ENCODE measurements around the gene APOD.
"Not testable (repeated sequence)": the region's sequence is repeated elsewhere in the genome, so short reads cannot be mapped to it uniquely, and the experiment has no call there.

Gene APOD

DNA sequence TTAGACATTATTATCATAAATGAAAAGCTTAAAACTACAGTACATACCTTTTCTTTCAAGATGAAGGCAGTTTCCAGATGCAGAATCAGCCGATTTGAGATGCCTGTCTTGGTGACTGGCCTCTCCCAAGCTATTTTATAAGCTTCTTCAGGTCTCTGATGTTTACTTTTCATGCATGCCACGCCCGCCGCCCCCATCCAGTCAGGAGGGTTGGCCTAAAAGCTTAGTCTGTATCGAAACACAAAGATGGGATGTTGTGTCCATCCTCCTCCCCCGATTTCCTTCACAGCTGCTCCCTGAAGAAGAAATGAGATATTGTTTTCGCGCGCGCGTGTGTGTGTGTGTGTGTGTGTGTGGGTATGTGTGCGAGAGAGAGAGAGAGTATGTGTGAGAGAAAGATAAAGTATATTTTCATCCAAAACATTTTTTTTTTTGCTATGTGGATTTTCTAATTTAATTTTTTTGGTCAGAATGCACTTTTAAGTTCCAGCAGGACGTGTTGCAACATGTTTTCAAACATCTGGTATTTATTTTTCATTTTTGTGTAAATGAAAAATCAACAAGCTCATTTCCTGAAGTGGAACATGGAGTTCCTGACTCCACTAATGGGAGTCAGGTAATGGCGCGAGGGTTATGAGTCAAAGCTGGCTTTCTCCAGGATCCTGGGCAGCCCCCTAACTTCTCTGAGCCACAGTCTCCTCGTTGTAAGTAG, at the start of gene APOD:
Gene APOD, minus strand, starts transcription at position 110 of the 712 bp plus-strand sequence. CDS start 4,479 bp downstream, outside the sequence.
- no peak for DNase-seq (ENCODE audit: low read depth in 1 of 2, low spot score in 1 of 2)

GRCh38 chr3:195633351-195633750, 49.6 kb upstream of the APOD start:
- DNase-seq (ENCODE audit: low read depth in 1 of 2, low spot score in 1 of 2) = not testable (repeated sequence)

- DNase-seq (ENCODE audit: low read depth in 1 of 2, low spot score in 1 of 2) = not testable (repeated sequence)
Observed at GRCh38 chr3:195632501-195633185, 48.9 kb upstream of the APOD start.

DNA sequence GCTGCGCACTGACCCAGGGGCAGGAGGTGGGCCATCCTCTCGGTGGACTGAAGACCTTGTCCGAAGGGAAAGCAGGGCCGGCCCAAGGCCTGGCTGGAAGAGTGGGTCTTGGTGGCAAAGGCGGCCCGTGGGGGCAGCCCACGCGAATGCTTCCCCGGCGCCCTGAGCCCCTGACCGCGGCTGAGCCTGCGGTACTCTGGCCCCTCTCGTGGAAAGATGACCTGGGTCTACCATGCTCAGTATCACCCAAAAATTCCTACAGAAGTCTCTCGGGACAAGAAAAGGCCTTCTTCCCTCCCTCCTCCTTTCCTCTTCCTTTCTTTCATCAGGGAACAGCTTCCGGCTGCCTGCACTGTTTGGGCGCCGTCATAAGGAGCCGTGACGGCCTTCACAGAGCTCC, 48.3 kb upstream of the APOD start:
- not testable (repeated sequence) for DNase-seq (ENCODE audit: low read depth in 1 of 2, low spot score in 1 of 2)

DNA sequence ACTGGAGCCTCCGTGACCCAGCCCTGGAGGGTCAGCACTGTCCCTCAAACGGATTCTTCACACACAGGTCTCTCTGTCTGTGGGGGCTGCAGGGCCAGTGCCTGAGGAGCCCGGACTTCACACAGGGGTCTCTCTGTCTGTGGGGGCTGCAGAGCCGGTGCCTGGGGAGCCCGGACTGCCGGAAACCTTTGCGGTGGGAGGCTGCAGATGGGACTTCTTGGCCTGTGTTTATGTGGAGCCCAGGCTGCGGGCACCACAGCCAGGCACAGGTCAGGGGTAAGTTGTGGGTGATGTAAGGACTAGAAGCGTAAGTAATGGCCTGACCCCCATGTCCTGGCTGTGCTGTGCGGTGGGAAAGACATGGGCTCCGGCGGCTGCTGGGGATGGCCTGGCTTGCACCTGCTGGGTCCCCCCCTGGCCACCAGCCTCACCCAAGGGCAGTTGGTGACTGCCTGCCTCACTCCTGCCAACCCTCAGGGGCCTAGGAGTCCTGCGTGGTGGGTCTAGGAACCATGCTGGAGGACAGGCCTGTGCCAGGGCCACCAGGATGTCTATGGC, 47.3 kb upstream of the APOD start:
- DNase-seq (ENCODE audit: low read depth in 1 of 2, low spot score in 1 of 2) = not testable (repeated sequence)

DNA sequence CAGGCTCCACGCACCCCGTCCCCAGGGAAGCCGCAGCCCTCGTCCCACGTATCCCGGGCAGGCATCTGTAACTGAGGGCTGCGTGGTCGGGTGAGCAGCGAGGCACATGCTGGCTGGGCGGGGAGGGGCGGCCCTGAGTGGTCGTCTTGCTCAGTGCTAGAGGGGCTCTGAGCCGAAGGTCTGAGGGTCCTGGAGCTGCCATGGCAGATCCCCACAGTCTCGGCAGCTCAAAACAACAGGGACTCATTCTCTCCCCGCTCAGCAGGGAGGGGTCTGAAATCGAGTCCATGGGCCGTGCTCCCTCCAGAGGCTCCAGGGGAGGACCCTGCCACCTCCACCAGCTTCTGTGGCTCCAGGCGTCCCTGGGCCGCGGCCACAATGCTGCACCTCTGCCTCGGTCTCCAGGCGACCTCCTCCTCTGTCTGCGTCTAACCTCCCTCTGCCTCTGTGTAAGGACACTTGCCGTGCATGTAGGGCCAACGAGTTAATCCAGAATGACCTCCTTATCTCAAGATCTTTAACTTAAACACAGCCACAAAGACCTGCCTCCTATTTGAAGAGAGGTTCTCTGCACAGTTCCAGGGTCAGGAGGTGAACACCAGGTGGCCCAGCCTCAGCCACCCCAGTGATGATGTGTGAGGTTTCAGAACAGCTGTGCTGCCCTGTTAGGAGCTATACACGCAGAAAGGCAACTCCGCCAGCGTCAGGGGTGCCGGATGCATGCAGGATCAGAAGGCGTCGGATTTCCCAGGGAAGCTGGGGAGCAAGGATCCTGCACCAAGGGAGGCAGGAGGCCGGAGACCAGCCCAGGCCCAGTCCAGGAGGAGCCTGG, 46.6 kb upstream of the APOD start:
- DNase-seq (ENCODE audit: low read depth in 1 of 2, low spot score in 1 of 2) = not testable (repeated sequence)

GRCh38 chr3:195629682-195630081, 45.9 kb upstream of the APOD start:
- DNase-seq (ENCODE audit: low read depth in 1 of 2, low spot score in 1 of 2) = not testable (repeated sequence)

GRCh38 chr3:195628386-195628920, 44.7 kb upstream of the APOD start:
- not testable (repeated sequence) for DNase-seq (ENCODE audit: low read depth in 1 of 2, low spot score in 1 of 2)

- not testable (repeated sequence) for DNase-seq (ENCODE audit: low read depth in 1 of 2, low spot score in 1 of 2)
Observed at GRCh38 chr3:195627515-195628385, 44.0 kb upstream of the APOD start.

- not testable (repeated sequence) for DNase-seq (ENCODE audit: low read depth in 1 of 2, low spot score in 1 of 2)
Observed at GRCh38 chr3:195624603-195625560, 41.1 kb upstream of the APOD start.

GRCh38 chr3:195624171-195624570, 40.4 kb upstream of the APOD start:
- DNase-seq (ENCODE audit: low read depth in 1 of 2, low spot score in 1 of 2) = not testable (repeated sequence)

DNA sequence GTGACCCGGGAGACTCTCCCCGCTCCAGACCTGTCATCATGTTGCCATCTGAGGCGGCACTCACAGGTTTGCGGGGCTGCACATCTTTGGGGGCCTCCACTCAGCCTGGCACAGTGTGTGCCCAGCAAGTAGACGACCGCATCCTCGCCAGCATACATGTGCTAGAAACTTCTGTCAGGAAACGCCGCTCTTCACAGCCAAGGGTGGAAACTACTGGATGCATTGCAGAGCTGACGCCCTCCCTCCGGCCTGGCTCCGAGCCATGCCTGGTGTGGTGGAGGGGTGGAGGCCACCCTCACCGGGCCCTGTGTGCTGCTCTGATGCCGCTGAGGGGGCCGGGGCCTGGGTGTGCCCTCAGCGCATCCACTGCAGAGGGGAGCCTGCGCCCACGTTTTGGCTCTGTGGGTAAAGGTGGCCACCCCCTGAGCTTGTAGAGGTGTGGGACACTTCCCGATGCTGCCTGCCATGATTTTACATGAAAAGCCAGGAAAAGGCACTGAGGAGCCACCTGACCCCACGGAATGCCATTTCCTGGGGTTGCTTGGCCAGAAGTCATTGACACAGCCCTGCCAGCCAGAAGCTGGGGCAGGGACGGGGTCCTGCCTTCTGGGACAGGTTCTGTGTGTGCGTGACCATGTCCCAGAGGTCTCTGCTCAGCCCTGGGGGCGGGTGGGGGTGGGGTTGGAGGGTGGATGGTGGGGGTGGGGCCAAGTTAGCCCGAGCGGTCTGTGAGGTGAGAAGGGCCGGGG, 39.7 kb upstream of the APOD start:
- not testable (repeated sequence) for DNase-seq (ENCODE audit: low read depth in 1 of 2, low spot score in 1 of 2)

DNA sequence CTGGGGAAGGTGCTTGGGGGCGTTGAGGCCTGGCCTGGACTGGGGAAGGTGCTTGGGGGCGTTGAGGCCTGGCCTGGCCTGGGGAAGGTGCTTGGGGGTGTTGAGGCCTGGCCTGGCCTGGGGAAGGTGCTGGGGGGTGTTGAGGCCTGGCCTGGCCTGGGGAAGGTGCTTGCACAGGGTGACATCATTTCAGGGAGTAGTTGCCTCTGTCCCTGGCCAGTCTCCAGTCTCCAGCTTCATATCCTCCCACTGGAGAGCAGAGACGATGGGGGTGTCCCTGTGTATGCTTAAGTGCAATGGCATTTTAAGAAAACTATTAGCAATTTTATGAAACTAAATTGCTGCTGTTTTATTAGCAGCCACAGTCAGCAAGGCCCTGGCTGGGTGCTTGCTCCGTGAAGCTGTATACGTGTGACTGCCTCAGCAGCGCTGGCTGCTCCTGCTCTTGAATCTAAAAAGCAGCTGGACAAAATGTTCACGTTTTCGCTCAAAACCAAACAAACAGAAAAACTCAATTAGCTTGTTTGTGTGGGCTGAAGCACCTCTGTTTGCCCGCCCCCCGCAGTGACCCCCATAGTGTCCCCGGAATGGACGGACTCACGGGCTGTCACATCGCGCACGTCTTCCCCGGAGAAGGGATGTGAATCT, 38.9 kb upstream of the APOD start:
- DNase-seq (ENCODE audit: low read depth in 1 of 2, low spot score in 1 of 2) = not testable (repeated sequence)

GRCh38 chr3:195622012-195622411, 38.3 kb upstream of the APOD start:
- DNase-seq (ENCODE audit: low read depth in 1 of 2, low spot score in 1 of 2) = not testable (repeated sequence)

GRCh38 chr3:195621095-195621494, 37.4 kb upstream of the APOD start:
- not testable (repeated sequence) for DNase-seq (ENCODE audit: low read depth in 1 of 2, low spot score in 1 of 2)

- DNase-seq (ENCODE audit: low read depth in 1 of 2, low spot score in 1 of 2) = not testable (repeated sequence)
Observed at GRCh38 chr3:195620476-195620875, 36.7 kb upstream of the APOD start.

DNA sequence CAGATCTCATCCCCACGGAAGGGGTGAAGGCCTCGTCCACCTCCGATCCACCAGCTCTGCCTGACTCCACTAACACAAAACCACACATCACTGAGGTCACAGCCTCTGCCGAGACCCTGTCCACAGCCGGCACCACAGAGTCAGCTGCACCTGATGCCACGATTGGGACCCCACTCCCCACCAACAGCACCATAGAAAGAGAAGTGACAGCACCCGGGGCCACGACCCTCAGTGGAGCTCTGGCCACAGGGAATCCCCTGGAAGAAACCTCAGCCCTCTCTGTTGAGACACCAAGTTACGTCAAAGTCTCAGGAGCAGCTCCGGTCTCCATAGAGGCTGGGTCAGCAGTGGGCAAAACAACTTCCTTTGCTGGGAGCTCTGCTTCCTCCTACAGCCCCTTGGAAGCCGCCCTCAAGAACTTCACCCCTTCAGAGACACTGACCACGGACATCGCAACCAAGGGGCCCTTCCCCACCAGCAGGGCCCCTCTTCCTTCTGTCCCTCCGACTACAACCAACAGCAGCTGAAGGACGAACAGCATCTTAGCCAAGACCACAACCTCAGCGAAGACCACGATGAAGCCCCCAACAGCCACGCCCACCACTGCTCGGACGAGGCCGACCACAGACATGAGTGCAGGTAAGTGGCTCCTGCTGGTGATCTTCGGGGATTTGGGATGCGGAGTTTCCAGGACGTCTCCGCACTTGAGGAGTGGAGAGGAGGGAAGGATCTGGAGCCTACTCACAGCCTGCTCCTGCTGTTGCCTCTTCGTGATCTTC, 36.0 kb upstream of the APOD start:
- not testable (repeated sequence) for DNase-seq (ENCODE audit: low read depth in 1 of 2, low spot score in 1 of 2)

Measured in activated CD4-positive, alpha-beta T cell treated with anti-CD3 and anti-CD28 coated beads, Interleukin-2, amount 50 U/mL, for 24 hours (primary cell).